C4-2B (cell line): ENCODE results near the gene RASGRP3.

Source experiments
- ZFX ChIP-seq: fragments of 450-650 bp; IDR thresholded peaks from 2 replicates; pipeline ENCODE4 v1.6.1; 2017
- TF ChIP-seq, protein P1 (sequence below): fragments of 450-650 bp; conservative IDR thresholded peaks from 2 replicates; pipeline ENCODE4 v1.5.1; 2017; ENCODE audit warnings: mild to moderate bottlenecking

DNA sequence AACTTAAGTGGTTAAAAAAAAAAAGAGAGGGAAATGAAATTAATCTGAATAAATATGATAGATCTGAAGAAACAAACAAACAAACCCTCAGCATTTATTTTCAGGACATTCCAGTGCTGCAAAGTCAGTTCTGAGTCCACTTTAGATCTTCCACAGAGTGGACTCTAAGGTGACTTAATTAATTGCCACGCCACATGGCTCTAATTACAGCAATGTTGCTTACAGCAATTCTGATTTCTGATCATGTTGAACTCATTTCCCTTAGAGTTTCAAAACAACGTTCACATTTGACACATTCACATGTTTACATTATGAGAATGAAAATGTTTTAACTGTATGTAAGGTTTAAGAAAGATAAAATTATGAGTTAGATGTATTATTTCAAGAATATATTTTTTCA is 38.6 kb upstream of the RASGRP3 start:
- TF ChIP-seq, protein P1, sequence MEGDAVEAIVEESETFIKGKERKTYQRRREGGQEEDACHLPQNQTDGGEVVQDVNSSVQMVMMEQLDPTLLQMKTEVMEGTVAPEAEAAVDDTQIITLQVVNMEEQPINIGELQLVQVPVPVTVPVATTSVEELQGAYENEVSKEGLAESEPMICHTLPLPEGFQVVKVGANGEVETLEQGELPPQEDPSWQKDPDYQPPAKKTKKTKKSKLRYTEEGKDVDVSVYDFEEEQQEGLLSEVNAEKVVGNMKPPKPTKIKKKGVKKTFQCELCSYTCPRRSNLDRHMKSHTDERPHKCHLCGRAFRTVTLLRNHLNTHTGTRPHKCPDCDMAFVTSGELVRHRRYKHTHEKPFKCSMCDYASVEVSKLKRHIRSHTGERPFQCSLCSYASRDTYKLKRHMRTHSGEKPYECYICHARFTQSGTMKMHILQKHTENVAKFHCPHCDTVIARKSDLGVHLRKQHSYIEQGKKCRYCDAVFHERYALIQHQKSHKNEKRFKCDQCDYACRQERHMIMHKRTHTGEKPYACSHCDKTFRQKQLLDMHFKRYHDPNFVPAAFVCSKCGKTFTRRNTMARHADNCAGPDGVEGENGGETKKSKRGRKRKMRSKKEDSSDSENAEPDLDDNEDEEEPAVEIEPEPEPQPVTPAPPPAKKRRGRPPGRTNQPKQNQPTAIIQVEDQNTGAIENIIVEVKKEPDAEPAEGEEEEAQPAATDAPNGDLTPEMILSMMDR = no peak
- no peak for TF ChIP-seq ZFX
